Activated CD4-positive, alpha-beta T cell treated with anti-CD3 and anti-CD28 coated beads for 48 hours (primary cell): Measurements from ENCODE around the gene DCTN5.
"Not testable (repeated sequence)": the region's sequence is repeated elsewhere in the genome, so short reads cannot be mapped to it uniquely, and the experiment has no call there.

Source experiments
- DNase-seq: peaks from one replicate; pipeline ENCODE4 v3.0.0-alpha.2; 2020

DCTN5 gene

DNA sequence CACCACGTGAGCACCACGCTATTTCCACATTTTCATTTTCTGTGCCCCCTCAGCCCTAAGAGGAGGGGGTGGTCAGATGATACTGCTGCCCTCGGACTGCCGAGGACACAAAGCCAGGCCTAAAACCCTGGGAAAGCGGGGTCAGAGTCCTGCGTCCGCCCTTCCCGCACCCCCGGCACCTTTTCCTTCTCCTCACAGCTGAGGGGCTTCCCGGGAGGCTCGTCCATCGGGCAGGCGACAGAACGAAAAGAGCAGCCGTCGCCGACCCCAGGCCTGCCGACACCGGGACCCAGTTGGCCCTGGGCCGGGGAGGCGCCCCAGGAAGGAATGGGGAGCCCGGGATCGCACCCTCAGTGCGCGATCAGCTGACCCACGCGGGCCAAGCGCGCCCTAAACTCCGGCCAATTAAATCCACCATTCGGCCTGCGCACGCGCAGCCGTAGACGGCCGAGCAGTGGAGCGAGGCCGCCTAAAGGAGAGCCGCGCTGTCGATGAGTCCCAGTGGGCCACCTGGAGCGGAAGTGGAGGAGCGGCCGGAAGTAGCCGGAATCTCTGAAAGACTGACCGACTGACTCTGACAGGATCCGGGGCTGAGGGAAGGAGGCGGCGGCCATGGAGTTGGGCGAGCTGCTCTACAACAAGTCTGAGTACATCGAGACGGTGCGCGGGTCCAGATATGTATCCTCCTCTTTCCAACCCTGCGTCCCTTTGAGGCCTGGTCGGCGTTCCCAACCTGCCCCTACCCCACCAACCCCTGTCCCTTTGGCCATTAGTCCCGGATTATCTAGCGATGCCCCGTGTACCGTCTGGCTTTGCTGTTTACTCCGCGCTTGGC is at the start of gene DCTN5, which contains the start of gene PALB2:
DCTN5 (plus strand) TSS at position 536 of the 835 bp plus-strand sequence; CDS start at position 613, 77 bp downstream.
PALB2 (minus strand) TSS at position 380 of the 835 bp plus-strand sequence; CDS start at position 227, 153 bp downstream.
- peak; percentile 93 for DNase-seq

DNA sequence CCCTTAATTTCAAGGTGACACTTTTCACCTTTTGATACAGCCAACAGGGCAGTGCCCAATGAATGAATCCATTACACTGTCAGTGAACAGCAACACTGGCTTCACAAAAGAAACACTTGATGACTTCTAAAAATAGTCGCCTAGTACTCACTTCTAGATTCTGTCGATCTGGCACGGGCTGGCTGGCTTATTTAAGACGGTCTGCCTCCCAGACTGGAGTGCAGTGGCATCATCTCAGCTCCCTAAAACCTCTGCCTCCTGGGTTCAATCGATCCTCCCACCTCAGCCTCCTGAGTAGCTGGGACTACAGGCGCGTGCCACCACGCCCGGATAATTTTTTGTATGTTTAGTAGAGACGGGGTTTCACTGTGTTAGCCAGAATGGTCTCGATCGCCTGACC is 47.1 kb upstream of the DCTN5 start:
- DNase-seq, result no peak

DNA sequence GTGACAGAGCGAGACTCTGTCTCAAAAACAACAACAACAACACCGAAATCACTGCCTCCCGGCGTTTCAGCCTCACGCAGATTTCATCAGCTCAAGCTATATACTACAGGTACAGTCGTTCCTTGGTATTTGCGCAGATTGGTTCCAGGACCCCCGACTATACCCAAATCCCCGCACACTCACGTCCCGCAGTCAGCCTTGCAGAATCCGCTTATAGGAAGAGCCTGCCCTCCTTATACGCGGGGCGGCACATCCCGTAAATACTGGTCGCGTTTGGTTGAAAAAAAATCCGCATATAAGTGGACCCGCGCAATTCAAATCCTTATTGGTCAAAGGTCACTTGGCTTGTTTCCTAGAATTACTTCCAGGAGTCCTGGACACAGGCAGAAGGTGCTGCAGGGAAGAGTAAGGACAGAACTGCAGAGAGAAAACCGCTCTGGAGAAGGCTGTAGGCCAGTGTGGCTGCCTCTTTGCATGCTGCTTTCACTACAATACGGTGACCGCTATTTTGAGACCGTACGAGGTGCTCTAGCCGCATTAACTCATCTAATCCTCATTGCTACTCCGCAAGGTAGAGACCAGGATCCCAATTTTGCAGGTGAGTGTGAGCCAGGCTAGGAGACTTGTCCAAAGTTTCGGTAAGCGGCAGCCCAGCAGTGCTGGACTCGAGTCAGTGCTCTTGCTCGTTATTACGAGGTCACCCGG is 45.9 kb upstream of the DCTN5 start:
- no peak for DNase-seq

DNA sequence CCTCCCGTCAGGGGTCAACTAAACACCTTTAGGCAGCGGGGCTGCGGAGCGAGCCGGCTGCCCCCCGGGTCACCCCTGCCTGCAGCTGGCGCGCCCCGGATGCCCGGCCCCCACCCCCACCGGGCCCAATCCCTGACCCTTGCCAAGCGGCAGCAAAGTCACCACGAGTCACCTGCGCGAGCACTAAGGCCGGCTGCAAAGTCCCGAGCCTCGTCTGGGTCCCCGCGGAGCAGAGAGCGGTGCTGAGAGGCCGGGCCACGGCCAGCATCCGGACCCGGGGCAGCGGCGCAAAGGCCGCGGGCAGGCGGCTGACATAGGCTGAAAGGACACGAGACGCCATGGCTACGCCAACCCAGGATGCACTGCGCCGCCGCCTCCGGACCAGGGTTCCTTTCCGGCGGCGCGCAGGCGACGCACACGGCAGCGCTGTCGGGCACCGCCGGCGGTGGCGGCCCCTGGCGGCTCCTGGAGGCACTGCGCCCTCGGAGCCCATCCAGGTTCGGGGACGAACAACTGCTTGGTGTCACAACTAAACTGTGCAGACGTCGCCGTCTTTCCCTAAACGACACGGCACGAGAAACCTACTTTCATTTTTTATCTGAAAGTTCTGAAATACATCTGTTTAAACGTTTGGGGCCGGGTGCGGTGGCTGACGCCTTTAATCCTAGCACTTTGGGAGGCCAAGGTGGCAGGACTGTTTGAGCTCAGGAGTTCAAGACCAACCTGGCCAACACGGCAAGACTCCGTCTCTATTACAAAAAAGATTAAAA is 45.1 kb upstream of the DCTN5 start, which contains the start of gene NDUFAB1:
NDUFAB1 (minus strand) TSS at position 366 of the 770 bp plus-strand sequence; CDS start at position 340, 26 bp downstream.
- DNase-seq, result peak; percentile 94

DNA sequence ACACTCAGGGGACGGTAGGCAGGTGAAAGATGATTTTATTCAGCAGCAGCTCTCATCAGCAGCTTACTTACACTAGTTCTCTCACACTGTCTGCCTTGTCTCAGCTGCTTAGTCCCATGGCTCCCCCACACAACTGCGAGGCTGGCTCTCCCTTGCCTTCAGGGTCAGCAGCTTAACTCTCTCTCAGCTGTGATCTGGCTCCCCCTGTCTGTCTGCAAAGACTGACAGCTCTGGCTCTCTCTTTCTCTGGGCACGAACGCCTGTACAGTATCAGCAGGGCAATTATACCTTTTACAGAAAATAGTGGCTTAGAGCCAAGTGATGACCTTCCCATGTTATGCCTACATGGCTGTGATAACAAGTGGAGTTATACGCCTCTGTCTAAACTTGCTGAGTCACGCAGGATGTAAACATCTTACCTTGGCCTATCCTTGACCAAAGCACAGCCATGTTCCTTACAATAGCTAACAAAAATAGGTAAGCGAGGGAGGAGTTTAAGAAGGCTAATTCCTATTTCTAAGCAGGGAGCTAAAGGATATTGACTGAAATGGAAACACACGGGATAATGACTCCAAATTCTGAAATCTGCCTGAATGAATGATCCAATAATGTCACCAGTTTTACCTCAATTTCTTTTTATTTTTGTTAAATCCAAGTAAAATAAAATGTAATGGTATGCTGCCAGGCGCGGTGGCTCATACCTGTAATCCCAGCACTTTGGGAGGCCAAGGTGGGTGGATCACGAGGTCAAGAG is 44.1 kb upstream of the DCTN5 start:
- DNase-seq, result peak; percentile 28

DNA sequence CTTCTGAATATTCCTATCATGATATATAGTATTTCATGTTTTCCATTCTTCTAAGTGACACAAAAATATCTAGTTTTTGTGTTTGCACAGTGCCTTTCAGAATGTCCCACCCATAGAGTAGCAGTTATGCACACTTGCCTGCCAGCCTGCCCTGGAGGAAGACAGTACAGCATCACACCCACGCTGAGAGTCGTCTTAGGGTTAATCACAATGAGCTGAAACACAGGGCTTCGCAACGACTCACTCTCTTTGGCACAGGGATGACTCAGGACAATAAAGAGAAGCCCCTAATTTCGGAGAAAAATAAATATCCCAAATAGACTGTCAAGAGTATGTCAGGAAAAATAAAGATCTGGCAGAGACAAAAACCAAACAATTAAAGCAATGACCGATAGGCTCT is 33.5 kb upstream of the DCTN5 start:
- DNase-seq, result no peak

DNA sequence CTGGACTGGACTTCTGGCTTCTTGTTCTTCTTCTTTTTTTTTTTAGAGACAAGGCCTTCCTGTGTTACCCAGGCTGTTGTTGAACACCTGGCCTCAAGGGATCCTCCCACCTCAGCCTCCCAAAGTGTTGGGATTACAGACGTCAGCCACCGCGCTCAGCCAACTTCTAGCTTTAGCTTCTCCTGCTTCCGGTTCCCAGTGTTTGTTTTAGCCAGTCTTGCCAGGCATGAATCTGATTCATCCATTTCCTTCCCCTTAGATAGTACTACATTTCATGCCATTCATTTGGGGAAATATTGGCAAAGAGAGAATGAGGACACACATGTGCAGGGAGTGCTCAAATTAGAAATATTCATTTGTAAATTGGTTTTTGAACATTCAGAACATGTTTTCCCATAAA is 33.1 kb upstream of the DCTN5 start:
- DNase-seq, result no peak

DNA sequence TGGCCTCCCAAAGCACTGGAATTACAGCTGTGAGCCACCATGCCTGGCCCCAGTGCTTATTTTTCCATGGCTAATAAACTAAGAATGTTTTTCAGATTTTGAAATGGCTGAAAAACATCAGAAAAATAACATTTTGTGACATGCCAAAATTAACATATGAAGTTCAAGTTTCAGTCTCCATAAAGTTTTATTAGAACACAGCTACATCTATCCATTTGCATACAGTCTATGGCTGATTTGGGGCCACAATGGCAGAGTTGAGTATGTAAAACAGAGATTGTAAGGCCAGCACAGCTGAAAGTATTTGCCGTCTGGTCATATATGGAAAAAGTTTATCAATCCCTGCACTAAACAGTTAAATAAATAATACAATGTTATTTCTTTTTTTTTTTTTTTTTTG is 31.3 kb upstream of the DCTN5 start:
- no peak for DNase-seq

DNA sequence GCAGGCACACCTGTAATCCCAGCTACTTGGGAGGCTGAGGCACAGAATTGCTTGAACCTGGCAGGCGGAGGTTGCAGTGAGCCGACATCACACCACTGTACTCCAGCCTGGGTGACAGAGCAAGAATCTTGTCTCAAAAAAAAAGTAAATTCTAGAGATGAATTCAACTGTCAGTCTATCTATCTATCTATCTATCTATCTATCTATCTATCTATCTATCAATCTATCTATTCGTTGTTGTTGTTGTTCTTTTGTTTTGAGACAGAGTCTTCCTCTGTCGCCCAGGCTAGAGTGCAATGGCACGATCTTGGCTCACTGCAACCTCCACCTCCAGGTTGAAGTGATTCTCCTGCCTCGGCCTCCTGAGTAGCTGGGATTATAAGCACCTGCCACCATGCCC is 30.4 kb upstream of the DCTN5 start:
- not testable (repeated sequence) for DNase-seq

DNA sequence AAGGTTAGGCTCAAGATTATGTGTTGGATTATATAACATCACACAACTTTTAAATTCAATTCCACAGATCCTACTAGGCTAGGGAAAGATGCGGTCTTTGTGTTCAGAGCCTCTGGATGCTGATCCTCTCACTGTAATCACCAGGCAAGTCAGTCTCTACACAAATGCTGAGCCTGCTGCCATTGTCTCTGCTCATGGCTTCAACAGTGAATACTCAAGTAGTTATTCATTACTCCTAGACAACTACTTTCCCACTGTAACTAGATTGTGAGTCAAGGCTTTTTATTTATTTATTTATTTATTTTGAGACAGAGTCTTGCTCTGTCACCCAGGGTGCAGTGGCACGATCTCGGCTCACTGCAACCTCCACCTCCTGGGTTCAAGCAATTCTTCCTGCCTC is 29.3 kb upstream of the DCTN5 start:
- no peak for DNase-seq

DNA sequence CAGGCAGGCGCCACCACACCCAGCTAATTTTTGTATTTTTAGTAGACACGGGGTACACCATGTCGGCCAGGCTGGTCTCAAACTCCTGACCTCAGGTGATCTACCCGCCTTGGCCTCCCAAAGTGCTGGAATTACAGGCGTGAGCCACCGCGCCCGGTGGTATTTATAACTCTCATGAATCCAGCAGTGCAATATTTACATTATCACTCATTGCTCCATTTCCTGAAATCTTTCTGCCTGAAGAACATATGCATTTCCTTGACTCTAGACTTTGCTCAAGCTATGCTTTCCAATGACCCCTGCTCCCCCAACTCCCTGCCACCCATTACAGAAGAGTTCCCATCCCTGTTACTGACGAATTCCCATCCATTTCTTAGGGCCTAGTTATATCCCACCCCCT is 25.5 kb upstream of the DCTN5 start:
- no peak for DNase-seq

DNA sequence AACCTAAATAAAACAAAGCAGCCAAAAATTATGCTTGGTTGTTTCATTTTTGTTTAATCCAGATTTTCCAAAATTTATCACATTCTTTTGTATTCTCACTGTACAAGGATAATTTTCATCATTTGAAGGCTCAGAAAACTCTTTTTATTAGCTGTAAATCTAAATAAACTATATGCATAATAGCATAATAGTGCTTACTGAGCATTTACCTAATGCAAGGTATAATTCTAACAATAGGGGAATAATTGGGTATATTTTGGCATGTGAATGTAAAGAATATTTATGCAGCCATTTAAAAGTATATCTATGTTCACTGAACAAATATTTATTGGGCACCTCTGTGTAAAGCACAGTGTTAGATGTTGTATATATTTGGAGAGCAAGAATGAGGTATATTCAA is 17.2 kb upstream of the DCTN5 start:
- no peak for DNase-seq

DNA sequence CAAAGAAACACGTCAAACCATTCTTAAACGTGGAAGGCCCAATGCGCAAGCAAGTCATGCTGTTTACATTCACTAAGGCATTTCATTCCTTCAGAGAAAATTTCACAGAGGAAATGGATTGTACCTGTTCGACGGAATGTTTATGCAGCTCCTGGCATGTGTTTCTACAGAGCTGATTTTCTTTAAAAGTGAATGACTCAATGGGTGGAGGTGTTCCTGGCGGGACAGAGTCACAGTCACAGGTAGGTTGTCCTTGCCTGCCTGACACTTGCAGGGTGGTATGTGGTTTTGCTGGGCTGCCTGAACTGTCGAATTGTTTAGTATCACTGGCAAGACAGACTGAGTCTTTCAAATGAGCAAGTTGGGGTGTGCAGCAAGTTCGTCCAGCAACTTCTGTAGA is 11.8 kb upstream of the DCTN5 start:
- no peak for DNase-seq

DNA sequence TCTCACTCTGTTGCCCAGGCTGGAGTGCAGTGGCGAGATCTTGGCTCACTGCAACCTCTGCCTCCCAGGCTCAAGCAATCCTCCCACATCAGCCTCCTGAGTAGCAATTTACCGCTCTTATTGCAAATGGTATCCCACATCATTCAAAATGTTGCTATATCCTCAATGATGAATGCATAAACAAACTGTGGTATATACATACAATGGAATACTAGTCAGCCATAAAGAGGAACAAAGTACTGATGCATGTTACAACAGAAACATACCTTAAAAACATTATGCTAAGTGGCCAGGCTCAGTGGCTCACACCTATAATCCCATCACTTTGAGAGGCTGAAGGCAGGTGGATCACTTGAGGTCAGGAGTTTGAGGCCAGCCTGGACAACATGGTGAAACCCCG is 9.4 kb upstream of the DCTN5 start:
- not testable (repeated sequence) for DNase-seq

DNA sequence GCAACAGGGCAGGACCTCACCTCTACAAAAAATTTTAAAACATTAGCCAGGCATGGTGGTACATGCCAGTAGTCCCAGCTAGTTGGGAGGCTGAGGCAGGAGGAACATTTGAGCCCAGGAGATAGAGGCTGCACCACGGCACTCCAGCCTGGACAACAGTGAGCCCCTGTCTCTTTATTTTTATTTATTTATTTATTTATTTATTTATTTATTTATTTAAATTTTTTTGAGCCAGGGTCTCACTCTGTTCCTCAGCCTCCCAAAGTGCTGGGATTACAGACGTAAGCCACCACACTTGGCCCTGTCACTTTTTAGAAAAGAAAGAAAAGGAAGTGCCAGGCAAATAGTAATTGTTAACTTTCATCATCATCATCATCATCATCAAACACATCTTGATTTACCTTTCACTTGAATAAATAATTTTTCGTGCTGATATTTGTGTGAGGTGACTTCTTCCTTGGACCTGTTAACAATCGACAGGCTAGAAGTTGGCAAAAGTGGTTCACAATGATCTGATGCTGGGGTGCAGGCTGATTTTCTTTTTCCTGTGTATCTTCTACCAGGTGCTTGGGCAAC is 6.7 kb upstream of the DCTN5 start:
- DNase-seq, result no peak

DNA sequence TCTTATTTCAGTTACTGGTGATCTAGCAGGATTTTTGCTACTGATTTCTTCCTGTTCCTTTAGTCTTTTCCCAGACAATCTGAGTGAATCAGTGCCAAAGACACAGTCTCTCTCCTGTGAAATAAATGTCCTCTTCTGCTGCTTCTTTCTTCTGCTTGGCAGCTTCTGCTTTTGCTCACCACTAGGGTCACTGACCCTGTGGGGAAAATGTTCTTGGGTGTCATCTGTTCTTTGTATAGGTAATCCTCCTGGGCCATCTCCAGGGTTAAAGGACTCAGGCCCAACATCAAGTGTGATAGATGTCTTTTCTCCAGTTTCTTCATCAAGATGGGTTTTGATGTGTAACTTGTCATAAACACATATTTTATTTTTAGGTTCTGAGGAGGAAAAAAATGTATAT is 5.3 kb upstream of the DCTN5 start:
- DNase-seq, result no peak

DNA sequence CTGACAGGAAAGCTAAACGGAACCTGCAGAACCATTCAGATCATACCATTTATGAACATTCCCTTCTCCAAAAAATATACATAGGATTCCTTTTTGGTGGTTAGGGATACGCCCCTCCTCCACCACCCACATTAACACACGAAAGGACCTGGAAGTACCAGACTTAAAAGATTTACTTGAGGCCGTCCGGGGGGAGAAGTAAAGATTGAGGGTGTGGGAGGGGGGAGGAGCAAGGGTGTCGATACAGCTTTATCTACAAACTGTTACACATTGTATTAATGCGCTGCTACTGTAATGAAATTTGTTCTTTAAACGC is 693 bp upstream of the DCTN5 start:
- DNase-seq, result peak; percentile 27

DNA sequence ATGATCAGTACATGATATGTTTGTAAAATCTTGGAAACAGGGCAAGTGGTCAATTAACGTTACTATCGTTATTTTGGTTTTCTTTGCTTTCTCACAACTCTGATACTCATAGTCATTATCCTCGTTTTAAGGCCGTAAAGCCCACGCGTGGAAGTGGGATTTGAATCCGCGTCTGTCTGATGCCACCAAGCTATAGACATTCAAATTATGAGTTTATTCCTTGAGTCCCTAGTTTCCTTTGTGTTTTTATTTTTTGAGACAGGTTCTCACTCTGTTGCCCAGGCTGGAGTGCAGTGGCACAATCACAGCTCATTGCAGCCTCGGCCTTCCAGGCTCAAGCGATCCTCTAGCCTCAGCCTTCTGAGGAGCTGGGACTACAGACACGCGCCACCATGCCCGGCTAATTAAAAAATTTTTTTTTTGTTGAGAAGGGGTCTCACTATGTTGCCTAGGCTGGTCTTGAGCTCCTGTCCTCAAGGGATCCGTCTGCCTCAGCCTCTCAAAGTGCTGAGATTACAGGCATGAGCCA is 1.0 kb downstream of the DCTN5 start:
- DNase-seq, result no peak

DNA sequence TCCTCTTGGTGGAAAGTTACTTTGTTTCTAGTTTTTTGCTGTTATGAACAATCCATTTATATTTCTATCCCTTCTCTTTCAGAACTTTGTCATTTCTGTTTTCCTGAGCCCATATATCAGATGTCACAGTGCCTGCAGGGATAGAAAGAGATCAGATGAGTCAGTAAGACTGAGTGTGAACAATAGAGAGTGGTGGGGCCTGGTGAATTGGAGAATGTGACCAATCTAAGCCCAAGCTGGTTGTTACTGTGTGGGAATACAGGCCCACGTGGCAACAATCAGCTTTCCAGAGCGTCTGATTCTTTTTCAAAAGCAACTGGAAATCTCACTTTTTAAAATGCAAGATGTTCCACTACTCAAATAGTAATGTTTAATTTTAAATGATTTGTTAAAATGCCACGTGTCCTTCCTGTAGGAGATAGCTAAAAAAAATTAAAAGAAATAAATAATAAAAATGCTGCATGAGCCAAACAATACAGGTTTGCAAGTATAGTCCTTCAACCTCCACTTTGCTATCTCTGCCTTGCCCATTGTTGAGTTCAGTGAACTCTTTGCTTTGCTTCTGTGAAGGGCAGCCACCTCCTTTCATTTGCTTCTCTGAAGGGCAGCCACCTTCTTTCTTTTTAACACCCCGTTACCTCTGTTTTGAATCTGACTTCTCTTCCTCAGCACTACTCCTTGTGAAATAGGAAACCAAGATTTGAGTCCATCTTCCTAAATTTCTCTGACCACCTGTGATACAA is 9.6 kb downstream of the DCTN5 start:
- DNase-seq, result peak; percentile 13

DNA sequence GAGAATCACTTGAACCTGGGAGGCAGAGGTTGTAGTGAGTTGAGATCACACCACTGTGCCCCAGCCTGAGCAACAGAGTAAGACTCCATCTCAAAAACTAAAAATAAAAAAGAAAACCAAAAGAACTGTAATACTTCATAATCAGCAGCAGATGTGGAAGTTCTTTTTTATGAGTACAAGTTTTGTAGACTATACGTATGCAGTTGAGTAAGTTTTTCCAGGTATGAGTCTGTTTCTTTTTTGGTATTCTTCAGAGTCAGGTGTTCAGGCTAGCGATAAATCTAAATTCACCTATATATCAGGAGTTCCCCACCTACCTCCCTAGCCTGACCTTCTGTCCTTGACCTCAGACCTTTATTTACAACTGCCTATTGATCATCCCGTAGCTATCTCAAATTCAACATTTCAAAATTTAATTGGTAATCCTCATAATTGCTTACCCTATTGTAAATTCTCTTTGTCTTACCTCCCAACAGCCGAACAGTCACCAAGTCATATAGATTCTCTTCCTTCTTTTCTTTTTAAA is 10.7 kb downstream of the DCTN5 start:
- no peak for DNase-seq

DNA sequence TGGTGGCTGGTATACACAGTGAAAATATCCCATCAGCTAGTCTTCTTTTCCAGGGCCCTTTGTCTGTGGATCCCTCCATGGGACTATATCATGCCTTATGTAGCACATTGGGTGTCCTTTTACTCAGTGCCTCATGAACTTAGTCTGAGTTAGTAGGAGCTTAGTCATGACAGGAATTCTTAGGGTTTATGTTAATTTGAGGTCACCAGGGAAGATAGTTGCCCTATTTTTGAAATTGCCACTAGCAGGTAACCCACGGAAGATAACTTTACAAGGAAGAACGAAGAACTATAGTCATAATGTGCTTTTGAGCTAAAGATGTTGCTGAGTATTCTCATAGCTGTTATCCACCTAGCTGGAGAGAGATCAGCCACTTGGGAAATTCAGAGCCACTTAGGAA is 22.7 kb downstream of the DCTN5 start:
- DNase-seq, result no peak
